GM12878 (cell line): Measurements from ENCODE around the gene PPBP. TPM values are rescaled to one million over a fixed set of nuclear protein-coding genes. Genes with fewer than 3 reads are reported as not detected.

Experiments used
- ATAC-seq: fragments of 200-7000 bp; cut with Tn5 transposase; 3 replicates; pipeline ENCODE4 v1.9.1; 2020; ENCODE audit warnings: mild to moderate bottlenecking, moderate library complexity
- BruUV-seq: library from RNA; stranded (reverse); fragments of 400-500 nt; replicated peaks from 2 replicates; lab custom pipeline; 2021; lab: Mats Ljungman, UMichigan
- CTCF ChIA-PET: fragments of 300-600 bp; sonication (Branson Sonifier 250); formaldehyde crosslinking; extraction: SDS; loops from one replicate; lab custom pipeline; 2021; ENCODE audit warnings: inconsistent platforms; lab: Yijun Ruan, JAX
- POLR2A ChIA-PET: fragments of 350-600 bp; formaldehyde crosslinking; extraction: SDS; loops from one replicate; lab custom pipeline; 2021; ENCODE audit warnings: inconsistent platforms; lab: Charles Lee
- RAD21 ChIA-PET: fragments of 300-600 bp; sonication (Branson Sonifier 250); formaldehyde crosslinking; loops from one replicate; lab custom pipeline; 2023; ENCODE audit warnings: antibody characterized with exemption; ENCODE audit not compliant: unreplicated experiment; lab: Charles Lee
- SMC1A ChIA-PET: fragments of 300-600 bp; sonication (Branson Sonifier 250); formaldehyde crosslinking; loops from one replicate; lab custom pipeline; 2023; ENCODE audit not compliant: unreplicated experiment, uncharacterized antibody; lab: Charles Lee
- DNase-seq: peaks from one replicate; pipeline ENCODE4 v3.0.0-alpha.2; 2011; ENCODE audit warnings: low read depth, low spot score
- FAIRE-seq: peaks from 3 replicates; lab custom pipeline; 2011; peaks lifted over from hg19 to GRCh38; lab: Jason Lieb, UNC
- H2AFZ ChIP-seq: 2 replicates; pipeline ENCODE4 v1.6.0; 2011; ENCODE audit warnings: low read depth, low read length, control low read depth; ENCODE audit not compliant: control insufficient read depth
- H3K27ac ChIP-seq: 2 replicates; pipeline ENCODE4 v1.5.1; 2011; ENCODE audit warnings: control low read depth; ENCODE audit not compliant: control insufficient read depth, insufficient read depth
- H3K27me3 ChIP-seq, 2 experiments: replicated peaks in 1 of 2; 2 replicates each; pipeline versions ENCODE4 v1.6.0 to v1.6.1; 2011; ENCODE audit warnings: low read length in 1 of 2; ENCODE audit not compliant: control insufficient read depth in 2 of 2, insufficient read depth in 2 of 2
- H3K36me3 ChIP-seq, 2 experiments: 2 replicates each; pipeline ENCODE4 v1.5.1; 2011; ENCODE audit warnings: low read length in 1 of 2; ENCODE audit not compliant: control insufficient read depth in 2 of 2, insufficient read depth in 2 of 2
- H3K4me1 ChIP-seq: 2 replicates; pipeline ENCODE4 v1.6.1; 2011; ENCODE audit warnings: mild to moderate bottlenecking, low read length, moderate library complexity, mixed read lengths; ENCODE audit not compliant: control insufficient read depth, insufficient read depth
- H3K4me2 ChIP-seq: 2 replicates; pipeline ENCODE4 v1.6.0; 2011; ENCODE audit warnings: control low read depth; ENCODE audit not compliant: control insufficient read depth, insufficient read depth
- H3K4me3 ChIP-seq: fragments of 200-600 bp; sonication (generic); 2 replicates; pipeline ENCODE4 v1.5.1; 2016
- H3K79me2 ChIP-seq: 2 replicates; pipeline ENCODE4 v1.6.0; 2011; ENCODE audit warnings: low read length; ENCODE audit not compliant: control insufficient read depth, insufficient read depth
- H3K9ac ChIP-seq: 2 replicates; pipeline ENCODE4 v1.8.0; 2011; ENCODE audit warnings: low read length, control low read depth, mixed read lengths; ENCODE audit not compliant: control insufficient read depth, insufficient read depth
- H3K9me3 ChIP-seq: replicated peaks from 3 replicates; pipeline ENCODE4 v1.5.1; 2011; ENCODE audit warnings: mild to moderate bottlenecking, low read length; ENCODE audit not compliant: control insufficient read depth, insufficient read depth
- H4K20me1 ChIP-seq: 2 replicates; pipeline ENCODE4 v1.6.0; 2011; ENCODE audit not compliant: control insufficient read depth, insufficient read depth
- DPF2 ChIP-seq: fragments of 450-650 bp; IDR thresholded peaks from 2 replicates; pipeline ENCODE4 v1.6.1; 2017; ENCODE audit warnings: mild to moderate bottlenecking
- FOXM1 ChIP-seq: IDR thresholded peaks from 2 replicates; pipeline ENCODE4 v1.6.1; 2012; ENCODE audit warnings: low read depth, mild to moderate bottlenecking, inconsistent platforms, low read length, moderate library complexity
- GABPA ChIP-seq: IDR thresholded peaks from 2 replicates; pipeline ENCODE4 v1.6.1; 2014; ENCODE audit warnings: antibody characterized with exemption, low read depth, mild to moderate bottlenecking, inconsistent platforms
- IKZF1 ChIP-seq: fragments of 450-650 bp; conservative IDR thresholded peaks from 2 replicates; pipeline ENCODE4 v1.6.1; 2017; ENCODE audit warnings: antibody characterized with exemption, mild to moderate bottlenecking
- KDM1A ChIP-seq: fragments of 200-600 bp; sonication (generic); IDR thresholded peaks from 2 replicates; pipeline ENCODE4 v1.6.1; 2016; ENCODE audit warnings: borderline replicate concordance
- LARP7 ChIP-seq: fragments of 450-650 bp; IDR thresholded peaks from 2 replicates; pipeline ENCODE4 v1.6.1; 2017; ENCODE audit warnings: mild to moderate bottlenecking
- MEF2A ChIP-seq: IDR thresholded peaks from 2 replicates; pipeline ENCODE4 v1.6.1; 2011; ENCODE audit warnings: low read depth, mild to moderate bottlenecking, low read length, moderate library complexity; ENCODE audit not compliant: insufficient read depth
- MTA3 ChIP-seq: IDR thresholded peaks from 2 replicates; pipeline ENCODE4 v1.6.1; 2012; ENCODE audit warnings: low read length, inconsistent platforms, borderline replicate concordance
- PML ChIP-seq: IDR thresholded peaks from 2 replicates; pipeline ENCODE4 v1.6.1; 2012; ENCODE audit warnings: low read length, inconsistent platforms
- SMAD5 ChIP-seq: IDR thresholded peaks from 2 replicates; pipeline ENCODE4 v1.6.1; 2016; ENCODE audit warnings: antibody characterized with exemption, low read depth
- SUZ12 ChIP-seq: fragments of 200-600 bp; sonication (generic); IDR thresholded peaks from one replicate; pipeline ENCODE4 v1.6.1; 2018; ENCODE audit warnings: antibody characterized with exemption, mild to moderate bottlenecking; ENCODE audit not compliant: unreplicated experiment
- ZNF622 ChIP-seq: fragments of 450-650 bp; IDR thresholded peaks from 2 replicates; pipeline ENCODE4 v1.6.1; 2017; ENCODE audit warnings: mild to moderate bottlenecking, inconsistent platforms
- ZSCAN29 ChIP-seq: fragments of 450-650 bp; IDR thresholded peaks from 2 replicates; pipeline ENCODE4 v1.6.1; 2017; ENCODE audit warnings: mild to moderate bottlenecking, moderate library complexity
- ZZZ3 ChIP-seq: IDR thresholded peaks from 2 replicates; pipeline ENCODE4 v1.6.1; 2011; ENCODE audit warnings: low read depth; ENCODE audit not compliant: control insufficient read depth, insufficient read length
- in situ Hi-C: fragments of 300-500 bp; cut with MboI; formaldehyde crosslinking; loops from 9 replicates; pipeline ENCODE4 v1.14.3; 2018; ENCODE audit warnings: mixed read lengths
- intact Hi-C: fragments of 100-400 bp; cut with micrococcal nuclease; formaldehyde crosslinking; loops from one replicate; pipeline ENCODE4 v1.14.2; 2022; ENCODE audit not compliant: unreplicated experiment
- polyA plus RNA-seq, 11 experiments: library from polyadenylated mRNA; depleted of rRNA in 4 of 11; unstranded in 6 of 11; stranded (reverse) in 5 of 11; fragments of >200 nt; fragmentation: Nextera tagmentation in 4 of 11; fragmentation: Illumina TruSeq in 1 of 11; extraction: Ambion mirVana in 4 of 11; extraction: Trizol in 1 of 11; gene quantifications; 1 replicate in 1 of 11; 2 replicates in 10 of 11; pipeline versions ENCODE4 v1.2.1 to v1.2.3, GENCODE V29; 2011 to 2016; ENCODE audit warnings: inconsistent platforms in 2 of 11, missing spikeins in 2 of 11, low read depth in 1 of 11
- small RNA-seq: library from RNA; depleted of rRNA; stranded (forward); fragments of <200 nt; gene quantifications from one replicate; pipeline ENCODE3, GENCODE V24; 2014
- total RNA-seq, 4 experiments: library from RNA; depleted of rRNA in 3 of 4; stranded (reverse); fragments of >200 nt in 3 of 4; fragmentation: Illumina TruSeq in 1 of 4; extraction: Trizol in 1 of 4; gene quantifications; 2 replicates each; pipeline versions ENCODE4 v1.2.1 to v1.2.3, GENCODE V29; 2013 to 2021
- TF ChIP-seq, protein P1 (sequence below): fragments of 450-650 bp; IDR thresholded peaks from 2 replicates; pipeline ENCODE4 v1.6.1; 2018; ENCODE audit warnings: mild to moderate bottlenecking, low read depth, moderate library complexity; ENCODE audit not compliant: partially characterized antibody

PPBP gene
- total and polyA plus RNA-seq, 10 of the 15 experiments (the other 5 are each of a cell fraction or from before 2014, with no cell fraction given), result not detected

DNA sequence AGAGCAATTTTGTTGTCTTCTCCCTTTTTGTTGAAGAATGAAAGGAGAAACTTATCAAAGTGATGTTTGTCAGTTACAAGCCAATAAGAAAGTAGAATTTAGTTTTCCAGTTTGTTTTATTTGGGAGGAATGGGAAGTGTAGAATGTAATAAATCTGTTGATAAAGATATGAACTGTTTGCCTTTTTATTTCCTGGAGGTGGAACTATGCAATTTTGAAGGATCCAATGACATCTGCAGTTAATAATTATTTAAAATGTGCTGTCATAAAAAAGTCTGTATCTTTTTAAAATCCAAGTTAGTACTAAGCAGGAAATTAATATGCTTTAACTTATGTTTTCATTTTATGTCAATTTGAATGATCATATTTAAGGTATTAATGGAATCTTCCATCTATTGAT is 51.0 kb downstream of the PPBP start:
- no peak for DNase-seq
- CTCF ChIA-PET, result interaction anchor here (1.9 kb wide), 1 partner anchor 275 kb away, joined by 4 read pairs; no protein-coding TSS in a partner anchor
- H3K36me3 ChIP-seq, result no peaks in the 10 kb centered on the region
- TF ChIP-seq FOXM1 (no peak), MEF2A (no peak), SMAD5 (no peak), MTA3 (no peak), KDM1A (no peak), SUZ12 (no peak), ZSCAN29 (no peak), IKZF1 (no peak), GABPA (no peak), LARP7 (no peak), ZNF622 (no peak), ZZZ3 (no peak), PML (no peak), DPF2 (no peak)
- TF ChIP-seq, protein P1, sequence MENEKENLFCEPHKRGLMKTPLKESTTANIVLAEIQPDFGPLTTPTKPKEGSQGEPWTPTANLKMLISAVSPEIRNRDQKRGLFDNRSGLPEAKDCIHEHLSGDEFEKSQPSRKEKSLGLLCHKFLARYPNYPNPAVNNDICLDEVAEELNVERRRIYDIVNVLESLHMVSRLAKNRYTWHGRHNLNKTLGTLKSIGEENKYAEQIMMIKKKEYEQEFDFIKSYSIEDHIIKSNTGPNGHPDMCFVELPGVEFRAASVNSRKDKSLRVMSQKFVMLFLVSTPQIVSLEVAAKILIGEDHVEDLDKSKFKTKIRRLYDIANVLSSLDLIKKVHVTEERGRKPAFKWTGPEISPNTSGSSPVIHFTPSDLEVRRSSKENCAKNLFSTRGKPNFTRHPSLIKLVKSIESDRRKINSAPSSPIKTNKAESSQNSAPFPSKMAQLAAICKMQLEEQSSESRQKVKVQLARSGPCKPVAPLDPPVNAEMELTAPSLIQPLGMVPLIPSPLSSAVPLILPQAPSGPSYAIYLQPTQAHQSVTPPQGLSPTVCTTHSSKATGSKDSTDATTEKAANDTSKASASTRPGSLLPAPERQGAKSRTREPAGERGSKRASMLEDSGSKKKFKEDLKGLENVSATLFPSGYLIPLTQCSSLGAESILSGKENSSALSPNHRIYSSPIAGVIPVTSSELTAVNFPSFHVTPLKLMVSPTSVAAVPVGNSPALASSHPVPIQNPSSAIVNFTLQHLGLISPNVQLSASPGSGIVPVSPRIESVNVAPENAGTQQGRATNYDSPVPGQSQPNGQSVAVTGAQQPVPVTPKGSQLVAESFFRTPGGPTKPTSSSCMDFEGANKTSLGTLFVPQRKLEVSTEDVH, result no peak
- TF ChIP-seq, all 136 proteins: peak for 0
- H3K27me3 ChIP-seq, result no peaks in the 10 kb centered on the region; a peak in 1 of 4 replicates
- no peak overlapping the region for H3K27ac ChIP-seq
- ATAC-seq, result no peak
- no peaks in the 10 kb centered on the region for H3K9me3 ChIP-seq
- RAD21 ChIA-PET, result interaction anchor here (1.8 kb wide), 1 partner anchor 197 kb away, joined by 4 read pairs; no protein-coding TSS in a partner anchor
- BruUV-seq, result no TSS peak
- H4K20me1 ChIP-seq, result no peaks in the 10 kb centered on the region
- SMC1A ChIA-PET, result no interaction called here
- H3K4me2 ChIP-seq, result no peak overlapping the region
- H2AFZ ChIP-seq, result no peak overlapping the region
- FAIRE-seq, result no peak
- no peaks in the 10 kb centered on the region for H3K79me2 ChIP-seq
- H3K4me3 ChIP-seq, result no peak overlapping the region
- in situ Hi-C loops (no loop called here), intact Hi-C loops (no loop called here)
- no peaks in the 10 kb centered on the region for H3K4me1 ChIP-seq
- POLR2A ChIA-PET, result no interaction called here
- no peak overlapping the region for H3K9ac ChIP-seq

Small RNA genes within 50 kb of the gene (small RNA-seq; reads per million reads assigned to genes)
- gene RN7SL218P, result not detected

Other genes starting within 250 kb of the PPBP start
Only the 7 nearest of the 9 such genes appear.
- not detected in 2 replicates for gene CXCL6, start 151.5 kb downstream of the PPBP start, total RNA-seq (2014; rRNA removed)
- not detected in 2 replicates for gene CXCL6, start 151.5 kb downstream of the PPBP start, total RNA-seq (2014; rRNA removed; fragmentation: Illumina TruSeq; extraction: Trizol)
- gene CXCL6, start 151.5 kb downstream of the PPBP start, total RNA-seq (2021), result not detected in 2 replicates
- gene CXCL6, start 151.5 kb downstream of the PPBP start, polyA plus RNA-seq (2011; rRNA removed), result not detected in 2 replicates
- gene CXCL6, start 151.5 kb downstream of the PPBP start, polyA plus RNA-seq (2014; fragmentation: Illumina TruSeq; extraction: Trizol), result not detected in 2 replicates
- not detected for gene CXCL6, start 151.5 kb downstream of the PPBP start, polyA plus RNA-seq (2014; fragmentation: Nextera tagmentation; extraction: Ambion mirVana)
- gene CXCL6, start 151.5 kb downstream of the PPBP start, polyA plus RNA-seq (2014; rRNA removed), result not detected in 2 replicates
- gene CXCL6, start 151.5 kb downstream of the PPBP start, polyA plus RNA-seq (2016; fragmentation: Nextera tagmentation; extraction: Ambion mirVana), result not detected
- gene PF4V1, start 134.9 kb downstream of the PPBP start, total RNA-seq (2014; rRNA removed), result not detected in 2 replicates
- gene PF4V1, start 134.9 kb downstream of the PPBP start, total RNA-seq (2014; rRNA removed; fragmentation: Illumina TruSeq; extraction: Trizol), result not detected in 2 replicates
- not detected in 2 replicates for gene PF4V1, start 134.9 kb downstream of the PPBP start, total RNA-seq (2021)
- gene PF4V1, start 134.9 kb downstream of the PPBP start, polyA plus RNA-seq (2011; rRNA removed), result not detected in 2 replicates
- not detected in 2 replicates for gene PF4V1, start 134.9 kb downstream of the PPBP start, polyA plus RNA-seq (2014; fragmentation: Illumina TruSeq; extraction: Trizol)
- gene PF4V1, start 134.9 kb downstream of the PPBP start, polyA plus RNA-seq (2014; fragmentation: Nextera tagmentation; extraction: Ambion mirVana), result not detected
- gene PF4V1, start 134.9 kb downstream of the PPBP start, polyA plus RNA-seq (2014; rRNA removed), result not detected in 2 replicates
- not detected for gene PF4V1, start 134.9 kb downstream of the PPBP start, polyA plus RNA-seq (2016; fragmentation: Nextera tagmentation; extraction: Ambion mirVana)
- not detected in 2 replicates for gene CXCL1, start 118.8 kb downstream of the PPBP start, total RNA-seq (2014; rRNA removed)
- gene CXCL1, start 118.8 kb downstream of the PPBP start, total RNA-seq (2014; rRNA removed; fragmentation: Illumina TruSeq; extraction: Trizol), result not detected in 2 replicates
- not detected in 2 replicates for gene CXCL1, start 118.8 kb downstream of the PPBP start, total RNA-seq (2021)
- not detected in 2 replicates for gene CXCL1, start 118.8 kb downstream of the PPBP start, polyA plus RNA-seq (2011; rRNA removed)
- gene CXCL1, start 118.8 kb downstream of the PPBP start, polyA plus RNA-seq (2014; fragmentation: Illumina TruSeq; extraction: Trizol), result not detected in 2 replicates
- gene CXCL1, start 118.8 kb downstream of the PPBP start, polyA plus RNA-seq (2014; fragmentation: Nextera tagmentation; extraction: Ambion mirVana), result not detected
- not detected in 2 replicates for gene CXCL1, start 118.8 kb downstream of the PPBP start, polyA plus RNA-seq (2014; rRNA removed)
- gene CXCL1, start 118.8 kb downstream of the PPBP start, polyA plus RNA-seq (2016; fragmentation: Nextera tagmentation; extraction: Ambion mirVana), result not detected
- not detected in 2 replicates for gene PF4, start 6.2 kb downstream of the PPBP start, total RNA-seq (2014; rRNA removed)
- not detected in 2 replicates for gene PF4, start 6.2 kb downstream of the PPBP start, total RNA-seq (2014; rRNA removed; fragmentation: Illumina TruSeq; extraction: Trizol)
- not detected in 2 replicates for gene PF4, start 6.2 kb downstream of the PPBP start, total RNA-seq (2021)
- not detected in 2 replicates for gene PF4, start 6.2 kb downstream of the PPBP start, polyA plus RNA-seq (2011; rRNA removed)
- gene PF4, start 6.2 kb downstream of the PPBP start, polyA plus RNA-seq (2014; fragmentation: Illumina TruSeq; extraction: Trizol), result not detected in 2 replicates
- gene PF4, start 6.2 kb downstream of the PPBP start, polyA plus RNA-seq (2014; fragmentation: Nextera tagmentation; extraction: Ambion mirVana), result not detected
- not detected in 2 replicates for gene PF4, start 6.2 kb downstream of the PPBP start, polyA plus RNA-seq (2014; rRNA removed)
- gene PF4, start 6.2 kb downstream of the PPBP start, polyA plus RNA-seq (2016; fragmentation: Nextera tagmentation; extraction: Ambion mirVana), result not detected
- not detected in 2 replicates for gene CXCL5, start 10.5 kb upstream of the PPBP start, total RNA-seq (2014; rRNA removed)
- not detected in 2 replicates for gene CXCL5, start 10.5 kb upstream of the PPBP start, total RNA-seq (2014; rRNA removed; fragmentation: Illumina TruSeq; extraction: Trizol)
- gene CXCL5, start 10.5 kb upstream of the PPBP start, total RNA-seq (2021), result not detected in 2 replicates
- gene CXCL5, start 10.5 kb upstream of the PPBP start, polyA plus RNA-seq (2011; rRNA removed), result not detected in 2 replicates
- gene CXCL5, start 10.5 kb upstream of the PPBP start, polyA plus RNA-seq (2014; fragmentation: Illumina TruSeq; extraction: Trizol), result not detected in 2 replicates
- not detected for gene CXCL5, start 10.5 kb upstream of the PPBP start, polyA plus RNA-seq (2014; fragmentation: Nextera tagmentation; extraction: Ambion mirVana)
- 0.03 TPM in 1 of 2 replicates, not detected in the other for gene CXCL5, start 10.5 kb upstream of the PPBP start, polyA plus RNA-seq (2014; rRNA removed)
- gene CXCL5, start 10.5 kb upstream of the PPBP start, polyA plus RNA-seq (2016; fragmentation: Nextera tagmentation; extraction: Ambion mirVana), result not detected
- not detected in 2 replicates for gene CXCL3, start 50.5 kb upstream of the PPBP start, total RNA-seq (2014; rRNA removed)
- not detected in 2 replicates for gene CXCL3, start 50.5 kb upstream of the PPBP start, total RNA-seq (2014; rRNA removed; fragmentation: Illumina TruSeq; extraction: Trizol)
- gene CXCL3, start 50.5 kb upstream of the PPBP start, total RNA-seq (2021), result not detected in 2 replicates
- not detected in 2 replicates for gene CXCL3, start 50.5 kb upstream of the PPBP start, polyA plus RNA-seq (2011; rRNA removed)
- gene CXCL3, start 50.5 kb upstream of the PPBP start, polyA plus RNA-seq (2014; fragmentation: Illumina TruSeq; extraction: Trizol), result not detected in 2 replicates
- gene CXCL3, start 50.5 kb upstream of the PPBP start, polyA plus RNA-seq (2014; fragmentation: Nextera tagmentation; extraction: Ambion mirVana), result not detected
- gene CXCL3, start 50.5 kb upstream of the PPBP start, polyA plus RNA-seq (2014; rRNA removed), result not detected in 2 replicates
- gene CXCL3, start 50.5 kb upstream of the PPBP start, polyA plus RNA-seq (2016; fragmentation: Nextera tagmentation; extraction: Ambion mirVana), result not detected
- not detected in 2 replicates for gene CXCL2, start 111.0 kb upstream of the PPBP start, total RNA-seq (2014; rRNA removed)
- not detected in 2 replicates for gene CXCL2, start 111.0 kb upstream of the PPBP start, total RNA-seq (2014; rRNA removed; fragmentation: Illumina TruSeq; extraction: Trizol)
- gene CXCL2, start 111.0 kb upstream of the PPBP start, total RNA-seq (2021), result not detected in 2 replicates
- gene CXCL2, start 111.0 kb upstream of the PPBP start, polyA plus RNA-seq (2011; rRNA removed), result not detected in 2 replicates
- gene CXCL2, start 111.0 kb upstream of the PPBP start, polyA plus RNA-seq (2014; fragmentation: Illumina TruSeq; extraction: Trizol), result not detected in 2 replicates
- not detected for gene CXCL2, start 111.0 kb upstream of the PPBP start, polyA plus RNA-seq (2014; fragmentation: Nextera tagmentation; extraction: Ambion mirVana)
- not detected in 2 replicates for gene CXCL2, start 111.0 kb upstream of the PPBP start, polyA plus RNA-seq (2014; rRNA removed)
- not detected for gene CXCL2, start 111.0 kb upstream of the PPBP start, polyA plus RNA-seq (2016; fragmentation: Nextera tagmentation; extraction: Ambion mirVana)